Inflammatory macrophage (primary cell): ENCODE results near the gene LRFN3.
"Not testable (repeated sequence)": the region's sequence is repeated elsewhere in the genome, so short reads cannot be mapped to it uniquely, and the experiment has no call there.

Source experiments
- DNase-seq, 2 donors: peaks; one replicate each; pipeline ENCODE4 v3.0.0-alpha.2; 2020 to 2022

LRFN3 gene

GRCh38 chr19:35940078-35940775 lies 4.1 kb downstream of the LRFN3 start:
- no peak for DNase-seq

- DNase-seq = no peak
These were observed 4.7 kb downstream of the LRFN3 start for GRCh38 chr19:35940839-35941238.

GRCh38 chr19:35942235-35942634 lies 6.1 kb downstream of the LRFN3 start:
- DNase-seq = no peak

- no peak for DNase-seq
These were observed 7.4 kb downstream of the LRFN3 start for GRCh38 chr19:35943321-35944301.

GRCh38 chr19:35944556-35944955 lies 8.4 kb downstream of the LRFN3 start:
- DNase-seq = no peak

- DNase-seq = no peak
These were observed 9.1 kb downstream of the LRFN3 start for GRCh38 chr19:35945121-35945790.

- no peak for DNase-seq
These were observed 10.0 kb downstream of the LRFN3 start for GRCh38 chr19:35946203-35946602.

- no peak for DNase-seq
These were observed 13.0 kb downstream of the LRFN3 start for GRCh38 chr19:35949131-35949530.

- DNase-seq = peak; percentile 23 to 43
These were observed 19.9 kb downstream of the LRFN3 start for GRCh38 chr19:35955881-35956634.

- DNase-seq = not testable (repeated sequence)
These were observed 21.2 kb downstream of the LRFN3 start for GRCh38 chr19:35957411-35957810.

GRCh38 chr19:35958660-35959039 lies 22.5 kb downstream of the LRFN3 start:
- DNase-seq = no peak

- peak; percentile 88 to 96 for DNase-seq
These were observed 23.1 kb downstream of the LRFN3 start for GRCh38 chr19:35959040-35959967.

- no peak for DNase-seq
These were observed 23.8 kb downstream of the LRFN3 start for GRCh38 chr19:35959968-35960320.

- DNase-seq = no peak
These were observed 24.3 kb downstream of the LRFN3 start for GRCh38 chr19:35960432-35960972.

GRCh38 chr19:35963514-35963913 lies 27.3 kb downstream of the LRFN3 start:
- DNase-seq = peak; percentile 38 to 66

- DNase-seq = no peak
These were observed 30.6 kb downstream of the LRFN3 start for GRCh38 chr19:35966771-35967170.

- DNase-seq = peak; percentile 57 to 76
These were observed 37.3 kb downstream of the LRFN3 start for GRCh38 chr19:35973487-35973886.

- DNase-seq = no peak
These were observed 39.5 kb downstream of the LRFN3 start for GRCh38 chr19:35975608-35976214.

- DNase-seq = peak; percentile 6 to 32
These were observed 41.5 kb downstream of the LRFN3 start for GRCh38 chr19:35977446-35978222.

- no peak for DNase-seq
These were observed 42.1 kb downstream of the LRFN3 start for GRCh38 chr19:35978271-35978670.
